Measurements from ENCODE around the gene ARHGEF7. TPM values are rescaled to one million over a fixed set of nuclear protein-coding genes. Genes with fewer than 3 reads are reported as not detected.
A peak's percentile ranks its signal among the peaks of the same experiment; 100 is the strongest.

Gene ARHGEF7
- total and polyA plus RNA-seq, 8 donors: 52.8 to 86.0 (median 72.2) TPM

GRCh38 chr13:111209613-111210012, 94.5 kb downstream of the ARHGEF7 start:
- no peak for TF ChIP-seq CTCF (IDR thresholded peaks at IDR 0.05)
- intact Hi-C loops (cut with DNase I): no loop called here
- Histone ChIP-seq H3K9me3 (no peaks in the 10 kb centered on the region), H3K4me3 (no peak overlapping the region), H3K27ac (peak overlapping the region; percentile 10 to 70), H3K36me3 (peaks cover 0 to 16% of the 10 kb centered on the region in 2 donors), H3K27me3 (no peaks in the 10 kb centered on the region), H3K4me1 (peaks cover 23 to 52% of the 10 kb centered on the region in 2 donors)
- DNase-seq (no peak), ATAC-seq (no peak)

- no peak for ATAC-seq
- peak overlapping the region; percentile 10 to 70 for H3K27ac ChIP-seq
- H3K4me3 ChIP-seq: no peak overlapping the region
- no peaks in the 10 kb centered on the region for H3K27me3 ChIP-seq
- no peak for DNase-seq
- H3K36me3 ChIP-seq: peaks cover 0 to 16% of the 10 kb centered on the region in 2 donors
- H3K4me1 ChIP-seq: peaks cover 20 to 52% of the 10 kb centered on the region in 2 donors
- intact Hi-C loops (cut with DNase I): no loop called here
- no peak for TF ChIP-seq CTCF (IDR thresholded peaks at IDR 0.05)
- no peaks in the 10 kb centered on the region for H3K9me3 ChIP-seq
These were observed 95.0 kb downstream of the ARHGEF7 start for GRCh38 chr13:111210091-111210490.

- Histone ChIP-seq H3K27ac (peak overlapping the region; percentile 10 to 70), H3K27me3 (no peaks in the 10 kb centered on the region), H3K4me3 (no peak overlapping the region), H3K36me3 (peaks cover 0 to 11% of the 10 kb centered on the region in 2 donors), H3K9me3 (no peaks in the 10 kb centered on the region), H3K4me1 (peaks cover 20 to 49% of the 10 kb centered on the region in 2 donors)
- DNase-seq (peak in 3 of 4 donors; percentile 63 to 86 (median 75)), ATAC-seq (peak; percentile 90)
- TF ChIP-seq CTCF (IDR thresholded peaks at IDR 0.05): no peak
- intact Hi-C loops (cut with DNase I): no loop called here
These were observed 95.7 kb downstream of the ARHGEF7 start for GRCh38 chr13:111210544-111211469.

- DNase-seq: no peak
These were observed 96.8 kb downstream of the ARHGEF7 start for GRCh38 chr13:111211789-111212516.

More at GRCh38 chr13:111211789-111212516, 96.8 kb downstream of the ARHGEF7 start:
- Histone ChIP-seq H3K27ac (peak overlapping the region in 1 of 2 donors; percentile 10), H3K36me3 (peaks cover 0 to 5% of the 10 kb centered on the region in 2 donors), H3K27me3 (no peaks in the 10 kb centered on the region), H3K4me3 (no peak overlapping the region), H3K4me1 (peaks cover 20 to 49% of the 10 kb centered on the region in 2 donors), H3K9me3 (no peaks in the 10 kb centered on the region)
- TF ChIP-seq CTCF (IDR thresholded peaks at IDR 0.05): no peak
- intact Hi-C loops (cut with DNase I): no loop called here
- ATAC-seq: no peak
